ENCODE data around the gene ATG9A.

Gene ATG9A

GRCh38 chr2:219174146-219174545 lies 55.3 kb downstream of the ATG9A start:
- Histone ChIP-seq H3K36me3 (ENCODE audit: low read length) (no peaks in the 10 kb centered on the region), H3F3A (ENCODE audit: insufficient read depth) (peaks cover 18% of the 10 kb centered on the region), H3K79me2 (ENCODE audit: insufficient read depth, low read length) (peaks cover 6% of the 10 kb centered on the region), H2AFZ (ENCODE audit: low read depth, low read length, severe bottlenecking) (no peak overlapping the region), H3K9ac (ENCODE audit: low read length) (no peak overlapping the region), H3K27ac (ENCODE audit: low read depth, low read length) (no peak overlapping the region), H3K4me3 (ENCODE audit: insufficient read depth, low read length, poor library complexity, severe bottlenecking) (no peak overlapping the region), H3K9me3 (ENCODE audit: insufficient read depth, low read length) (no peaks in the 10 kb centered on the region), H3K4me2 (ENCODE audit: low read depth, low read length, poor library complexity, severe bottlenecking) (no peak overlapping the region), H3K9me2 (replicated peaks; ENCODE audit: insufficient read depth, low read length) (no peaks in the 10 kb centered on the region), H3K27me3 (ENCODE audit: low read length) (no peaks in the 10 kb centered on the region), H4K20me1 (ENCODE audit: low read depth, low read length) (no peaks in the 10 kb centered on the region)
- no peak for TF ChIP-seq CTCF (IDR thresholded peaks at IDR 0.05; ENCODE audit: insufficient read depth, low read length, poor library complexity, severe bottlenecking)
- no peak for TF ChIP-seq EZH2phosphoT487 (conservative IDR thresholded peaks at IDR 0.05; ENCODE audit: low read length)

- no peak overlapping the region for H3K4me3 ChIP-seq (ENCODE audit: insufficient read depth, low read length, poor library complexity, severe bottlenecking)
- H3K9me3 ChIP-seq (ENCODE audit: insufficient read depth, low read length): no peaks in the 10 kb centered on the region
- H3K79me2 ChIP-seq (ENCODE audit: insufficient read depth, low read length): no peaks in the 10 kb centered on the region
- TF ChIP-seq EZH2phosphoT487 (conservative IDR thresholded peaks at IDR 0.05; ENCODE audit: low read length) (no peak), CTCF (IDR thresholded peaks at IDR 0.05; ENCODE audit: insufficient read depth, low read length, poor library complexity, severe bottlenecking) (no peak)
- H3K27ac ChIP-seq (ENCODE audit: low read depth, low read length): no peak overlapping the region
- H2AFZ ChIP-seq (ENCODE audit: low read depth, low read length, severe bottlenecking): no peak overlapping the region
- no peaks in the 10 kb centered on the region for H3K36me3 ChIP-seq (ENCODE audit: low read length)
- no peak overlapping the region for H3K9ac ChIP-seq (ENCODE audit: low read length)
- no peak overlapping the region for H3K4me2 ChIP-seq (ENCODE audit: low read depth, low read length, poor library complexity, severe bottlenecking)
- H3K9me2 ChIP-seq (replicated peaks; ENCODE audit: insufficient read depth, low read length): no peaks in the 10 kb centered on the region
- no peaks in the 10 kb centered on the region for H4K20me1 ChIP-seq (ENCODE audit: low read depth, low read length)
- no peaks in the 10 kb centered on the region for H3K27me3 ChIP-seq (ENCODE audit: low read length)
- peaks cover 18% of the 10 kb centered on the region for H3F3A ChIP-seq (ENCODE audit: insufficient read depth)
These were observed 56.3 kb downstream of the ATG9A start for GRCh38 chr2:219173176-219173575.

- no peak overlapping the region for H3K4me2 ChIP-seq (ENCODE audit: low read depth, low read length, poor library complexity, severe bottlenecking)
- no peak overlapping the region for H3K4me3 ChIP-seq (ENCODE audit: insufficient read depth, low read length, poor library complexity, severe bottlenecking)
- H3F3A ChIP-seq (ENCODE audit: insufficient read depth): peaks cover 14% of the 10 kb centered on the region
- no peak overlapping the region for H2AFZ ChIP-seq (ENCODE audit: low read depth, low read length, severe bottlenecking)
- no peaks in the 10 kb centered on the region for H3K9me3 ChIP-seq (ENCODE audit: insufficient read depth, low read length)
- H4K20me1 ChIP-seq (ENCODE audit: low read depth, low read length): no peaks in the 10 kb centered on the region
- H3K27me3 ChIP-seq (ENCODE audit: low read length): no peaks in the 10 kb centered on the region
- H3K27ac ChIP-seq (ENCODE audit: low read depth, low read length): no peak overlapping the region
- H3K9me2 ChIP-seq (replicated peaks; ENCODE audit: insufficient read depth, low read length): no peaks in the 10 kb centered on the region
- no peaks in the 10 kb centered on the region for H3K79me2 ChIP-seq (ENCODE audit: insufficient read depth, low read length)
- H3K36me3 ChIP-seq (ENCODE audit: low read length): no peaks in the 10 kb centered on the region
- H3K9ac ChIP-seq (ENCODE audit: low read length): no peak overlapping the region
- TF ChIP-seq EZH2phosphoT487 (conservative IDR thresholded peaks at IDR 0.05; ENCODE audit: low read length): no peak
- TF ChIP-seq CTCF (IDR thresholded peaks at IDR 0.05; ENCODE audit: insufficient read depth, low read length, poor library complexity, severe bottlenecking): no peak
These were observed 56.9 kb downstream of the ATG9A start for GRCh38 chr2:219172231-219173154.

All from SU-DHL-6 (cell line).